ENCODE results near the gene NT5C3A. TPM values are rescaled to one million over a fixed set of nuclear protein-coding genes. Genes with fewer than 3 reads are reported as not detected.
A peak's percentile ranks its signal among the peaks of the same experiment; 100 is the strongest.

Gene NT5C3A
- total RNA-seq, 8 experiments from 2014 or later = 32.1 to 106 (median 38.2) TPM

DNA sequence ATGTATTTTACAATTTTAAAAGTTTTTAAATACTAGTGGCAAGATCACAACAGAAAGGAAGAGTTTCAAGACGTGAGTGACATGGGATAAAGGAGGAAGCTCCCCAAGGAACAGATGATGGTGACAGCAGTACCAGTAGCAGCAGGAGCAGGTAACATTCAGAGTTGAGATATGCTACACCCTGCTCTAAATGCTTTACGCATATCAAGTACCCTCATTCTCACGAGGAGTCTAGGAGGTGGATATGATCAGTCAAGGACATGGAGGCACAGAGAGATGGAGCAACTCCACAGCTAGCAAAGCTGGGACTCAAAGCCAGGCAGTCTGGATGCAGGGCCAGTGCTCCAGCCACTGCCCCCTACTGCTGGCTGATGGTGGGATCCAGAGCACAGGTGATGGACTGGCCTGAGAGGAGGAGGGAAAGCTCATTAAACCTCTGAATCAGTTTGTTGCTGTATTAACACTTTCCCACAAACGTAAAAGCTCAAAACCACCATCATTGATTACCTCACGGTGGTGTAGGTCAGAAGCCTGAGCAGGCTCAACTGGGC, 29.1 kb upstream of the NT5C3A start:
- no peak for ATAC-seq (replicated peaks in 6 of 8)
- in situ Hi-C loops (cut with MboI; ENCODE audit: low pct_unique_long_range_greater_than_20kb in 2 of 9, low sequenced_read_pairs in 9 of 9, unreplicated experiment in 9 of 9) = no loop called here
- Histone ChIP-seq H3K27ac (no peak overlapping the region), H3K4me3 (no peak overlapping the region), H3K4me1 (replicated peaks in 1 of 2) (no peaks in the 10 kb centered on the region)
- WGBS, 10 experiments = 74 to 94% (median 86%) methylated on average over 2 to 4 of the region's 5 CpGs; no CpG with 5 or more reads in 4 of the 10 experiments

DNA sequence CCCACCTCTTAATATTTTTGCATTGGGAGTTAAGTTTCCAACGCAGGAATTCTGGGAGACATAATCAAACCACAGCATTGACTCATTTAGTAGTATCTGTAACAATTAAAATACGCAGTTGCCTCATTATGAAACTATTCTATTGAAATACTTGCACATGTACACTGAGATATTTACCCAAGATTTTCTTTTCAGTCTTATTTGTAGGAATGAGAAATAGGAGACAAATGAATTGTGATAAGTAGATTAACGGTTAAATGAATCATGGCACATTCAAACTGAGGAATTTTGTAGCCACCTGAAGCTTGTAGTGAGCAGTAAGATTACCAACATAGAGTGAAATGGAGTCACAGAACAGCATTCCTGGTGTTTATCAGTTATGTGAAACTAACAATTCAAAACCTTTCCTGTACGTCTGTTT, 28.5 kb upstream of the NT5C3A start:
- H3K4me1 ChIP-seq (replicated peaks in 1 of 2) = no peaks in the 10 kb centered on the region
- no peak overlapping the region for H3K27ac ChIP-seq
- peak in 1 of 8 experiments; percentile 59 for ATAC-seq (replicated peaks in 6 of 8)
- in situ Hi-C loops (cut with MboI; ENCODE audit: low pct_unique_long_range_greater_than_20kb in 2 of 9, low sequenced_read_pairs in 9 of 9, unreplicated experiment in 9 of 9) = no loop called here
- WGBS, 10 experiments = 40 to 96% (median 89%) methylated on average over 2 to 4 of the region's 4 CpGs; no CpG with 5 or more reads in 2 of the 10 experiments
- no peak overlapping the region for H3K4me3 ChIP-seq

DNA sequence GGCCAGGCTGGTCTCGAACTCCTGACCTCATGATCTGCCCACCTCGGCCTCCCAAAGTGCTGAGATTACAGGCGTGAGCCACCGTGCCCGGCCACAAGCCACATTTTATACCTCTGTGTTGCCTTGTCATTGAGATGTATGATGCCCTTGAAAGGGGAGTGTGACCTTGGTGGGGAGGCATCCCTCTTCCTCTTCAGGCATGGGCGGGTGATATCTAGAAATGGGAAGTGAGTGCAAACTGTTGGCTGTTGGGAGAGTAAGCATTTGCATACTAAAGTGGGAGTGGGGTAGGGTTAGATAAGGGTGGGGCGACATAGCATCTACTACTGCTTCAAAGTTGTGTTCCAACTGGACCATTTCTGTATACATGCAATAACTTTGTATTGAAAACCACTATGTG, 26.6 kb upstream of the NT5C3A start:
- H3K4me3 ChIP-seq = no peak overlapping the region
- in situ Hi-C loops (cut with MboI; ENCODE audit: low pct_unique_long_range_greater_than_20kb in 2 of 9, low sequenced_read_pairs in 9 of 9, unreplicated experiment in 9 of 9) = no loop called here
- ATAC-seq (replicated peaks in 6 of 8) = no peak
- H3K4me1 ChIP-seq (replicated peaks in 1 of 2) = no peaks in the 10 kb centered on the region
- WGBS, 10 experiments = 40 to 100% (median 90%) methylated on average over 1 of the region's 7 CpGs; no CpG with 5 or more reads in 6 of the 10 experiments
- no peak overlapping the region for H3K27ac ChIP-seq

DNA sequence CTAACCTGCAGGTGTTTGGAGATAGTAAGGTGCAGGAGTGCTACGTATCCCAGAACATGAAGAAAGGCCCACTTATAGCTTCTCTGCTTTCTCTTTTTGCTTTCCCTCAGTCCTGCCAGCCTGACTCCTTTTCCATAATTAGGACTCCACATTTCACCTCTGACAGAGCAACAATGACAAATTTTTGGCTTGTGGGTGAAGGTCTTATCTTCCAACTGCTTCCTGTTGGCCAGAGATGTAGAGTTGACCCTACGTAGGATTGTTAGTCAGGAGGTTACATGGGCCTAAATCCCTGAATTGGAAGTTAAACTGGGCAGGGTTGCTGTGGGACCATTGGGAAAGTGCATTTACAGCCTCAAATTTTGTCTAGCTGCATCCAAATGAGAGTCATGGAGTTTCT, 25.3 kb upstream of the NT5C3A start:
- Histone ChIP-seq H3K27ac (no peak overlapping the region), H3K4me1 (replicated peaks in 1 of 2) (no peaks in the 10 kb centered on the region), H3K4me3 (no peak overlapping the region)
- WGBS, 10 experiments = 0 to 100% (median 78%) methylated on average over 1 to 2 of the region's 2 CpGs; no CpG with 5 or more reads in 5 of the 10 experiments
- in situ Hi-C loops (cut with MboI; ENCODE audit: low pct_unique_long_range_greater_than_20kb in 2 of 9, low sequenced_read_pairs in 9 of 9, unreplicated experiment in 9 of 9) = no loop called here
- ATAC-seq (replicated peaks in 6 of 8) = no peak

DNA sequence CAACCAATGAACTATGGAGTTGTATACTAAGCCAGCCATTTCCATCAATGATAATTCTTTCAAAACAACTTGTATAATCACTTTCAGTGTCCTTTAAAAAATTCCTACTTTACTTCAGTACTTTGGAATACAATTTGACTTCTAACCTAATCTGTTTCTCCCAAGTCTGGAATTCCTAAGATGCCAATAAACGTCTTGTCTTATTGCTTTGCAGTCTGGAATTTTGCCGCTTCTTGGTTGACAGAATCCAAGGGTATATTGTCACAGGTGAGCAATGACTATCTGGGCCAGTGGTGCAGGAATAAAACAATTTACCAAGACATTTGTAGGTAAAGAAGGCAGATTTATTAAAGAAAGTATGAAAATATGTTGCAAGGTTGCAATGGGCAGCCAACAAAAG, 24.8 kb upstream of the NT5C3A start:
- no peak for ATAC-seq (replicated peaks in 6 of 8)
- Histone ChIP-seq H3K27ac (no peak overlapping the region), H3K4me1 (replicated peaks in 1 of 2) (no peaks in the 10 kb centered on the region), H3K4me3 (no peak overlapping the region)
- in situ Hi-C loops (cut with MboI; ENCODE audit: low pct_unique_long_range_greater_than_20kb in 2 of 9, low sequenced_read_pairs in 9 of 9, unreplicated experiment in 9 of 9) = no loop called here
- WGBS, 10 experiments = 0 to 100% (median 30%) methylated on average over 1 to 2 of the region's 2 CpGs; no CpG with 5 or more reads in 1 of the 10 experiments

DNA sequence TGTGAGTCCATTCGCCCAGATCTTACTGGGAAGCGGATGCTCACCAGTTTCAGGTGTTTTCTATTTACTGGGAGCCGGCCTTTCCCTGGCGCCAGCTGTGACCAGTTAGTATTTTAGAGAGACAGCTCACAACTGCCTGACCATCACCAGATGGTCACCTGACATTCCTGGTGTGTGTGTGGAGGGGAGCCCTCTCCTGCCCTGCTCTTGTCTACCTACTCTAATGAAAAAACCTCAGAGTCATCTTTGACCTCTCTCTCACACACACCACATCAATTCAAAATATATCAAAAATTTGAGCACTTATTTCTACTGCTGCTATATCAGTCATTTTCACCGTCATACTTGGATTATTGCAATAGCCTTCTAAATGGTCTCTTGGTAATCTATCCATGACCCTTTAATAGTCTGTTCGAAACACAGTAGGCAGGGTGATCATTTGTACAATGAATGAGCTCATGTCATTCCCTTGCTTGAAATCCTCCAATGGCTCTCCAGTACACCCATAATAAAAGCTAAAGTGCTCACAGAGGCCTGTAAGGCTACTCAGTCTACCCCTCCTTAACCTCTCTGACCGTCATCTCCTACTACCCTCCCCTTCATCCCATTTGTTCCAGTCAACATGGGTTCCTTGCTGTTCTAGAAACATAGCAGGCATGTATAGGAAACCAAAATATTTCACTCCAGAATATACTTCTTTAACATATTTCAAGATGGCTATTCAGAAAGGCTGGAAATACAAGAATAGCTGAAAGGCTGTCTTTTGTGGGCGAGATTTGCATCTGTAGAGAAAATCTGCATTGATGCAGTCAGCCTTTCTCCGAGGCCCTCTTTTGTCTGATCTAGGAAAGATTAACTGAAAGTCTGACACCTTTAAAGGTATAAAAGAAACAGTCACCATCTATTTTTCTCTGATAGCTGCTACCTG, 17.5 kb upstream of the NT5C3A start:
- in situ Hi-C loops (cut with MboI; ENCODE audit: low pct_unique_long_range_greater_than_20kb in 2 of 9, low sequenced_read_pairs in 9 of 9, unreplicated experiment in 9 of 9) = no loop called here

DNA sequence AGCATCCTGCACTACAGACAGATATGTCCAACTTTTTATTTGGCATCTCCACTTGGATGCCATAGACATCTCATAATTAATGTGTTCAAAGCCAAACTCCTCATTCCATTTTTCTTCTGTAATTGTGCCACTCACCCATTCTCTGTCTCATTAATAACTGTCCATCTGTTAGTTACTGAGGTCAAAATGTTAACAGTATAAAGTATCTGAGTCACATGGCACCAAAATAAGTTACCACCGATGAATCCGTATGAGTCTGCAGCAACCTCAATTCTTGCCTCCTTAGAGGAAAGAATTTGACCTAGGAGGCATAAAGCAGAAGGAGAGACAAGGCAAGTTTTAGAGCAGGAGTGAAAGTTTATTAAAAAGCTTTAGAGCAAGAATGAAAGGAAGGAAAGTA, 16.5 kb upstream of the NT5C3A start:
- Histone ChIP-seq H3K4me3 (no peak overlapping the region), H3K4me1 (replicated peaks in 1 of 2) (peaks cover 0 to 14% of the 10 kb centered on the region in 2 donors), H3K27ac (no peak overlapping the region)
- in situ Hi-C loops (cut with MboI; ENCODE audit: low pct_unique_long_range_greater_than_20kb in 2 of 9, low sequenced_read_pairs in 9 of 9, unreplicated experiment in 9 of 9) = no loop called here
- no peak for ATAC-seq (replicated peaks in 6 of 8)
- 35 to 100% (median 93%) methylated on average over 2 of the region's 2 CpGs; no CpG with 5 or more reads in 4 of the 10 experiments for WGBS, 10 experiments

More for the DNA sequence above, 17.5 kb upstream of the NT5C3A start:
- 50 to 80% (median 57%) methylated on average over 2 to 9 of the region's 9 CpGs for WGBS, 10 experiments
- peaks cover 0 to 14% of the 10 kb centered on the region in 2 donors for H3K4me1 ChIP-seq (replicated peaks in 1 of 2)
- peak in 5 of 8 experiments; percentile 71 to 95 (median 94) for ATAC-seq (replicated peaks in 6 of 8)
- no peak overlapping the region for H3K4me3 ChIP-seq
- H3K27ac ChIP-seq = no peak overlapping the region

DNA sequence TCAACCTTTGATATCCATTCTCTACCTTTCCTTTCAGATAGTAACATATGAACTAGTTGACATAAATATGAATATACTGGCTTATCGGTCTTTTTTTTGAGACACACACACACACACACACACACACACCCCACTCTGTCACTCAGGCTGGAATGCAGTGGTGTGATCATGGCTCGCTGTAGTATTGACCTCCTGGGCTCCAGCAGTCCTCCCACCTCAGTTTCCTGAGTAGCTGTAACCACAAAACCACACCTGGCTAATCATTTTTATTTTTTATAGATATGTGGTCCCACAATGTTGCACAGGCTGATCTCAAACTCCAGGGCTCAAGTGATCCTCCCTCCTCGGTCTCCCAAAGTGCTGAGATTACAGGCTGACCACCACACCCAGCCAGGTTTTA, 14.2 kb upstream of the NT5C3A start:
- ATAC-seq (replicated peaks in 6 of 8) = no peak
- Histone ChIP-seq H3K4me1 (replicated peaks in 1 of 2) (peaks cover 0 to 14% of the 10 kb centered on the region in 2 donors), H3K27ac (no peak overlapping the region), H3K4me3 (no peak overlapping the region)
- 50 to 94% (median 84%) methylated on average over 1 to 3 of the region's 3 CpGs; no CpG with 5 or more reads in 2 of the 10 experiments for WGBS, 10 experiments
- in situ Hi-C loops (cut with MboI; ENCODE audit: low pct_unique_long_range_greater_than_20kb in 2 of 9, low sequenced_read_pairs in 9 of 9, unreplicated experiment in 9 of 9) = no loop called here

DNA sequence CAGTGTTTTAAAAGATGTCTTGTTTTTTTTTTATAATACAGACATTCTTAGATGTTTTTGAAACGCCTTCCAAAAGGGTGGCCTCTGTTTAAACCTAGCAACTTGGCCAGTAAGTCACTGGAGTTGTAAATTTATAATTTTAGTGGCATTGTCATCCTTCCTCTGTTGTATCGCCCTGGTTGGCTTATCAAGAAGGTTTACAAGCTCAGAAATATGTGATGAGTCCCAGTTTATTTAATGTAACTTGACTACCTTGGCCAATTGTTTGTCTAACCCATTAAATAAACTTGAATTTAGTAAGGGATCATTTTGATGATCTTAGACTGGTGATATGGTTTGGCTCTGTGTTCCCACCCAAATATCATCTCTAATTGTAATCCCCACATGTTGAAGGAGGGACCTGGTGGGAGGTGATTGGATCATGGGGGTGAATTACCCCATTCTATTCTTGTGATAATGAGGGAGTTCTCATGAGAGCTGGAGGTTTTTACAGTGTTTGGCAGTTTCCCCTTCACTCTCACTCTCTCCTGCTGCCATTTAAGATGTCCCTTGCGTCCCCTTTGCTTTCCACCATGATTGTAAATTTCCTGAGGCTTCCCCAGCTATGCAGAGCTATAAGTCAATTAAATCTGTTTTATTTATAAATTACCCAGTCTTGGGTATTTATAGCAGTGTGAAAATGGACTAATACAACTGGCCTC, 13.4 kb upstream of the NT5C3A start:
- H3K4me3 ChIP-seq = no peak overlapping the region
- peaks cover 0 to 14% of the 10 kb centered on the region in 2 donors for H3K4me1 ChIP-seq (replicated peaks in 1 of 2)
- WGBS, 10 experiments = 22 to 88% (median 63%) methylated on average over 2 to 3 of the region's 3 CpGs
- no peak overlapping the region for H3K27ac ChIP-seq
- in situ Hi-C loops (cut with MboI; ENCODE audit: low pct_unique_long_range_greater_than_20kb in 2 of 9, low sequenced_read_pairs in 9 of 9, unreplicated experiment in 9 of 9) = no loop called here
- ATAC-seq (replicated peaks in 6 of 8) = no peak

DNA sequence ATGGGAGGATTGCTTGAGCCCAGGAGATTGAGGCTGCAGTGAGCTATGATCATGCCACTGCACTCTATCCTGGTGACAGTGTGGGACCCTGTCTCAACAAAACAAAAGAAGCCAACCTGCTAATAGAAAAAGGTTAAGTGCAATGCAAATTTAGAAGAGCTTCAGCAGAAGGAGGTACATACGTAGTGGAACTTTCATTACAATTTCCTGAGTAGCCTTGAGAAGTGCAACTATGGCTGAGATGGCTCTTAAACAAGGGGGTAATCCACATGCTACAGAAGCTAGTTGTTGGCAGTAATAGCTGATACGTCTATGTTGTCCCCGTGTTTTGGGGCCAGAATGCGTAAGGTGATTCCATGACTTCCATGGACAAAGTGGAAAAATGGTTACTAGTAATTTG, 10.7 kb upstream of the NT5C3A start:
- in situ Hi-C loops (cut with MboI; ENCODE audit: low pct_unique_long_range_greater_than_20kb in 2 of 9, low sequenced_read_pairs in 9 of 9, unreplicated experiment in 9 of 9) = no loop called here
- no peak for ATAC-seq (replicated peaks in 6 of 8)

DNA sequence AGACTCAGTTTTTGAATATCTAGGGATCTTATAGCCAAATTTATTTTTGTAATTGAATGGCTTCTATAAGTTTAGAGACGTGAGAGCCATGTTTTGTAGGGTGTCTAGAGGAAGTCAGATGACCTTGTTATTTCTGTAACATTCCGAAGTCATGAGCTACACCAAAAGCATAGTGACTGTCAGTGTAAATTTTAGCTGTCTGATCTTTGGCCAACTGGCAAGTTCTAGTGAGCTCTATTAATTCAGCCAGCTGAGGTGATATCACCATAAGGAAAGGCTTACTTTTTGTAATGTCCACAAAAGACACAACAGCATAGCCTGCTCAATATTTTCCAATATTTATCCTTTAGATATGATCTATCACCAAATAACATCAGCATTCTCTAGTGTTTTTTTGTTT, 9.9 kb upstream of the NT5C3A start:
- in situ Hi-C loops (cut with MboI; ENCODE audit: low pct_unique_long_range_greater_than_20kb in 2 of 9, low sequenced_read_pairs in 9 of 9, unreplicated experiment in 9 of 9) = no loop called here
- peak in 3 of 8 experiments; percentile 24 to 95 (median 81) for ATAC-seq (replicated peaks in 6 of 8)
- no peak overlapping the region for H3K27ac ChIP-seq
- H3K4me3 ChIP-seq = no peak overlapping the region
- H3K4me1 ChIP-seq (replicated peaks in 1 of 2) = no peaks in the 10 kb centered on the region
- WGBS, 10 experiments = 10 to 83% (median 63%) methylated on average over 1 to 2 of the region's 2 CpGs; no CpG with 5 or more reads in 3 of the 10 experiments

More for the DNA sequence above, 10.7 kb upstream of the NT5C3A start:
- H3K4me3 ChIP-seq = no peak overlapping the region
- H3K4me1 ChIP-seq (replicated peaks in 1 of 2) = no peaks in the 10 kb centered on the region
- 40 to 100% (median 91%) methylated on average over 1 to 4 of the region's 4 CpGs; no CpG with 5 or more reads in 2 of the 10 experiments for WGBS, 10 experiments
- no peak overlapping the region for H3K27ac ChIP-seq

DNA sequence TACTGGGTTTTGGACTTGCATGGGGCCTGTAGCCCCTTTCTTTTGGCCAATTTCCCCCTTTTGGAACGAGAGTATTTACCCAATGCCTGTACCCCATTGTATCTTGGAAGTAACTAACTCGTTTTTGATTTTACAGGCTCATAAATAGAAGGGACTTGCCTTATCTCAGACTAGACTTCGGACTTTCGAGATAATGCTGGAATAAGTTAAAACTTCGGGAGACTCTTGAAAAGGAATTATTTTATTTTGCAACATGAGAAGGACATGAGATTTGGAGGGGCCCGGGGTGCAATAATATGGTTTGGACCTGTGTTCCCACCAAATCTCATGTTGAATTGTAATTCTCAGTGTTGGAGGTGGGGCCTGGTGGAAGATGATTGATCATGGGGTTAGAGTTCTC, 8.3 kb upstream of the NT5C3A start:
- H3K27ac ChIP-seq = no peak overlapping the region
- H3K4me3 ChIP-seq = no peak overlapping the region
- no peaks in the 10 kb centered on the region for H3K4me1 ChIP-seq (replicated peaks in 1 of 2)
- 31 to 100% (median 68%) methylated on average over 1 to 6 of the region's 6 CpGs; no CpG with 5 or more reads in 1 of the 10 experiments for WGBS, 10 experiments
- ATAC-seq (replicated peaks in 6 of 8) = no peak
- in situ Hi-C loops (cut with MboI; ENCODE audit: low pct_unique_long_range_greater_than_20kb in 2 of 9, low sequenced_read_pairs in 9 of 9, unreplicated experiment in 9 of 9) = no loop called here

DNA sequence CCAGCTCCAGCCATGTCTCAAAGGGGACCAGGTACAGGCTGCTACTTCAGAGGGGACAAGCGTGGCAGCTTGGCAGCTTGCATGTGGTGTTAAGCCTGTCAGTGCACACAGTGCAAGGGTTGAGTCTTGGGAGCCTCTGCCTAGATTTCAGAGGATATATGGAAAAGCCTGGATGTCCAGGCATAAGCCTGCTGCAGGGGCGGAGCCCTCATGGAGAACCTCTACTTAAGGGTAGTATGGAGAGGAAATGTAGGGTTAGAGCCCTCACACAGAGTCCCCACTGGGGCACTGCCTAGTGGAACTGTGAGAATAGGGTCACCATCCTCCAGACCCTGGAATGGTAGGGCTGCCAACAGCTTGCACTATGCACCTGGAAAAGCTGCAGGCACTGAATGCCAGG, 7.7 kb upstream of the NT5C3A start:
- Histone ChIP-seq H3K27ac (no peak overlapping the region), H3K4me1 (replicated peaks in 1 of 2) (no peaks in the 10 kb centered on the region), H3K4me3 (no peak overlapping the region)
- in situ Hi-C loops (cut with MboI; ENCODE audit: low pct_unique_long_range_greater_than_20kb in 2 of 9, low sequenced_read_pairs in 9 of 9, unreplicated experiment in 9 of 9) = no loop called here
- no peak for ATAC-seq (replicated peaks in 6 of 8)
- 69 to 100% (median 100%) methylated on average over 1 to 2 of the region's 2 CpGs; no CpG with 5 or more reads in 5 of the 10 experiments for WGBS, 10 experiments
